Jurkat, Clone E6-1 (cell line): ENCODE measurements around the gene PSMB7.

Source experiments
- DNase-seq: peaks from one replicate; pipeline ENCODE4 v3.0.0-alpha.2; 2011; ENCODE audit warnings: low read depth, low spot score
- H3K4me3 ChIP-seq: 2 replicates; pipeline ENCODE4 v1.5.1; 2011; ENCODE audit warnings: mild to moderate bottlenecking, low read length, control low read depth, moderate library complexity

PSMB7 gene

GRCh38 chr9:124390794-124391658 lies 24.2 kb downstream of the PSMB7 start:
- H3K4me3 ChIP-seq, result no peak overlapping the region
- DNase-seq, result no peak

DNA sequence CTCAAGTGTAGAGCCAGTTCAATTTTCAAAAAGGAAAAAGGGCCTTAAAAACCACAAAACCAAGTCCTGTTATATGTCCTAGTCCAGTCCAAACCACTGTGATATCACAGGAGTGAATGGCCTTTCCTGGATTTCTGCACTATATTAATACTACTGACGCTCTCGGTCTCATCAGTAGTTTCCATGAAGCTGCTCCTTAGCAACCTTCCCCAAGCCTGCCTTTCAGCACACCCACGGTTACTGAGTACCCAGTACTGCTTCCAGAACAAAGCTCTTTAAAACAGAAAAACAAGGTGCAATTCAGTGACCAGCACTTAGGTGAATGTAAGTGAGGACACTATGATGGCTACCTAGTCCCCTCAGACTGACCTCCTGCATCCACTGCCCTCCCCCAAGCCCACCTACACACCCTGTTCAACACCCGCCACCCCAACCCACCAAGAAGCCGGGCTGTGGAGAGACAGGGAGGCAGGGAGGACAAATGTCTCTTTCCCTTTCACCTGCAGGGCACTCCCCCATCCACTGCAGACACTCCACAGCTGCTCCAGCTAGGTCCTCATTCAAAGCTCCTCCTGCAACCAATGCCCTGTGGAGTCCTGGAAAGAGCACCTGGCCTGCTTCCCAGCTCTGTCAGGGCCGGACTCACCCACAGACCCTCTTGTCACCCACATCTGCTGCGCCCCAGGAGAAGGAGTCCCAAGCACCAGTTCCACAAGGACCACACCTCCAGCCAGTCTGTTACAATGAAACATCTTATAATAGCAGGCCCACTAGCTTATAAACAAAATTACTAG lies 25.9 kb downstream of the PSMB7 start:
- no peak for DNase-seq
- no peak overlapping the region for H3K4me3 ChIP-seq

GRCh38 chr9:124388275-124389048 lies 26.8 kb downstream of the PSMB7 start:
- no peak overlapping the region for H3K4me3 ChIP-seq
- no peak for DNase-seq

GRCh38 chr9:124386201-124386600 lies 29.0 kb downstream of the PSMB7 start:
- no peak for DNase-seq
- H3K4me3 ChIP-seq, result no peak overlapping the region

- H3K4me3 ChIP-seq, result no peak overlapping the region
- no peak for DNase-seq
Observed at GRCh38 chr9:124385623-124386022, 29.6 kb downstream of the PSMB7 start.

- no peak for DNase-seq
- H3K4me3 ChIP-seq, result no peak overlapping the region
Observed at GRCh38 chr9:124384846-124385245, 30.4 kb downstream of the PSMB7 start.

- no peak for DNase-seq
- no peak overlapping the region for H3K4me3 ChIP-seq
Observed at GRCh38 chr9:124384210-124384609, 31.0 kb downstream of the PSMB7 start.

- DNase-seq, result no peak
- H3K4me3 ChIP-seq, result no peak overlapping the region
Observed at GRCh38 chr9:124381170-124381945, 33.9 kb downstream of the PSMB7 start.

- no peak overlapping the region for H3K4me3 ChIP-seq
- no peak for DNase-seq
Observed at GRCh38 chr9:124377551-124378406, 37.5 kb downstream of the PSMB7 start.

DNA sequence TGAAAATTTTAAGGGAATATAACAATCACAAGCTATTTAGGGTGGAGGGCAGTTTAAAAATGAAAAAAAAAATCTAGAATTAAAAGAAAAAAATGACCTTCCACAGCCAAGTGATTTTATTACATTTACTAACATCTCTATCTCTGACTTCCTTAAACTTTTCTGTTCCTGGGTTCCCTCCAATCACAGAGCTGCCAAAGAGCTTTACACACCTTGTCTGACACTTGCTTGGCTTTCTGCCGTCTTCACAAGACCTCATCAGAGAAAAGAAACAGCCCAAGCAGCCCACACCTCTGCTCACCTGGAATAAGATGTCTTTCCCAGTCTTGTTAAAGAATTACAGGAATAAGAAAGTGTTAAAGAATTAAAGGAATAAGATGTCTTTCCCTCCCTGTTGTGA lies 38.9 kb downstream of the PSMB7 start:
- DNase-seq, result no peak

DNA sequence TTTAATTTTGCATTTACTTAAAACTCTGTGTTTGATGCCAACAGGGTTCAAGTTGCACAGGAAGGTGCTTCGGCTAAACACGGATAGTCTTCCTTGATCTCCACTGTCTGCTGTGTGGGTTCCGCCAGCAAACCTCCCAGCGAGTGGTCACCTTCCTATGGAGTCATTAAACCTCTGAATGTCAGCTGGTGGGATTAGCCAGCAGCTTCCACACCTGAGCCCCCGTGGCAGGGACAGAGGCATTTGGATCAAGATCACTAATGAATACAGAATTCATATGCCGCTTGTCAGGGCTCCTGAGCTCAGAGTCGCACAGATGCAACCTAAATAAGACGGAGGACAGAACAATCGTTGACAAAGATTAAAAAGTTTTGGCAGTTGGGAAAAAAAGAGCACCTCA lies 39.5 kb downstream of the PSMB7 start:
- H3K4me3 ChIP-seq, result no peak overlapping the region

More for the DNA sequence above, 38.9 kb downstream of the PSMB7 start:
- no peak overlapping the region for H3K4me3 ChIP-seq

GRCh38 chr9:124373851-124374250 lies 41.4 kb downstream of the PSMB7 start:
- H3K4me3 ChIP-seq, result no peak overlapping the region
- no peak for DNase-seq

More for the DNA sequence above, 39.5 kb downstream of the PSMB7 start:
- no peak for DNase-seq

DNA sequence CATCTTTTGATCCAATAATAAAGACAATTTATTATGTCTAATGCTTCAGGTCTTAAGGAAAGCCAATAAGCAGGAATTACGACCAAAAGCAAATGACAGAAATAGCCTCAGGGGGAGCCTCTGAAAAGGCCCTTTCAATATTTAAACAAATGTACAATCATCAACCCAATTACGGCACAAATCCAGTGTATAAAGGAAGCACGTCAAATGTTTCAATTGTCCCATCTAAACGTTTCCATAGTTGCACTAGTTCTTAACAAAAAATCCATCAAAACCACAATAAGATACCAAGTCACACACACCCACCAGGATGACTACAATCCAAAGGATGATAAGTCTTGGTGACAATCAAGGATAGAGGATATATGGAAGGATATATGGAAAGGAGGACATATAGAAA lies 41.9 kb downstream of the PSMB7 start:
- no peak overlapping the region for H3K4me3 ChIP-seq
- DNase-seq, result no peak

GRCh38 chr9:124372038-124372437 lies 43.2 kb downstream of the PSMB7 start:
- H3K4me3 ChIP-seq, result no peak overlapping the region
- no peak for DNase-seq

- no peak for DNase-seq
- H3K4me3 ChIP-seq, result no peak overlapping the region
Observed at GRCh38 chr9:124370896-124371582, 44.2 kb downstream of the PSMB7 start.

DNA sequence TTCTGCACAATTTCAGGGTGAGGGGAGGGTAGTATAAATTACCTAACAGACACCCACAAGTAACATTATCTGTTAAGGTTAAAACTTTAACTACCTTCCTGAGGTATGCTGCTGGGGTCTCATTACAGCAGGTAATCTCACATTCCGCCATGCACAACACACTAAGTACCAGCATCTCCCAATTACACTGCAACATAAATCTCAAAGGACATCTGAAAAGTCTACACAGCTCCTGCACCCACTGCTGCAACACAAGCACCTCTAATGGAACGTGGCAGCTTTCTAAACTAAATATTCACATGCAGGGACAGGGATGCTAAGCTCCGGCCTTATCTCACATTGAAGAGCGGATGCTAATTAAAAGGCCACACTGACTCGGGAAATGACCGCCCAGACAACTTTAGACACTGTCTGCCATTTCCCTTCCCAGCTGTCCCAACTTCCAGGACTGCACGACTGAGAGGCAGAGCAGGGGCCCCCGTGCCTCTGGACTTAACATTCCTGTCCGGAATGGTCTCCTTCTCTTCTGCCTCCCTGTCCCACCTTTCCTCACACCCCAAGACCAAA lies 45.9 kb downstream of the PSMB7 start:
- no peak overlapping the region for H3K4me3 ChIP-seq
- no peak for DNase-seq

DNA sequence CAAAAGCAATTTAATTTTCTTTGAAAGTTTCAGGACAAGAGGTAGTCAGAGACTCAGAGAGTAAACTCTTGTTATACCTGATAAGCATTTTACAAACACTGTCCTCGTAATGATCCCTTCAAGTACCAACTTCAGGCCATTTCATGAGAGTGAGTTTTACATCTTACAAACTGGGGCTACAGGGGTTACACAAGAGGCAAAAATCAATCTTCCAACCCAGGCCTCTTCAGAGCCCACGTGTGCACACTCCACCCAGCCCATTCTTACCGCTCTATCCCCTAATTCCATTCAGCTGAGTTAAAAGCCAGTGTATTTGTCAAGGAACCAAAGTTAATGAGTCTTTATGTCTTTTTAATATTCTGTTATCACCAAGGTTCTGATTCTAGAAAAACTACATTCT lies 46.5 kb downstream of the PSMB7 start:
- DNase-seq, result no peak

More for the DNA sequence above, 46.5 kb downstream of the PSMB7 start:
- no peak overlapping the region for H3K4me3 ChIP-seq
